ENCODE data around the gene RINL. TPM values are rescaled to one million over a fixed set of nuclear protein-coding genes. Genes with fewer than 3 reads are reported as not detected.
"Not testable (repeated sequence)": the region's sequence is repeated elsewhere in the genome, so short reads cannot be mapped to it uniquely, and the experiment has no call there.

The RINL gene
- total RNA-seq, 1 experiment from 2014 or later = 34.0 TPM

DNA sequence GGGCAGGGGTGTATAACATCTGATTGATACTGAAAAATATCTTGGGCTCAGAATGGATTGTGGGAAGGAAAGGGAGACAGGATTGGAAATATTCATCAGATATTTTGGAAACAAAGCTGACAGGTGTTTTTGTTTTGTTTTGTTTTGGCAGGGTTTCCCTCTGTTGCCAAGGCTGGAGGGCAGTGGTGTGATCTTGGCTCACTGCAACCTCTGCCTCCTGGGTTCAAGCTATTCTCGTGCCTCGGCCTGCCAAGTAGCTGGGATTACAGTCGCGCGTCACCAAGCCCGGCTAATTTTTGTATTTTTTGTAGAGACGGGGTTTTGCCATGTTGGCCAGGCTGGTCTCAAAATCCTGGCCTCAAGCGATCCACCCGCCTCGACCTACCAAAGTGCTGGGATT lies 4.7 kb downstream of the RINL start:
- H3K27me3 ChIP-seq (ENCODE audit: control insufficient read depth, insufficient read depth, low read length); H3K36me3 ChIP-seq (replicated peaks; ENCODE audit: control insufficient read depth, insufficient read depth, low read length); H3K4me3 ChIP-seq (ENCODE audit: insufficient read depth, low read depth, low read length); DNase-seq: not testable (repeated sequence)

DNA sequence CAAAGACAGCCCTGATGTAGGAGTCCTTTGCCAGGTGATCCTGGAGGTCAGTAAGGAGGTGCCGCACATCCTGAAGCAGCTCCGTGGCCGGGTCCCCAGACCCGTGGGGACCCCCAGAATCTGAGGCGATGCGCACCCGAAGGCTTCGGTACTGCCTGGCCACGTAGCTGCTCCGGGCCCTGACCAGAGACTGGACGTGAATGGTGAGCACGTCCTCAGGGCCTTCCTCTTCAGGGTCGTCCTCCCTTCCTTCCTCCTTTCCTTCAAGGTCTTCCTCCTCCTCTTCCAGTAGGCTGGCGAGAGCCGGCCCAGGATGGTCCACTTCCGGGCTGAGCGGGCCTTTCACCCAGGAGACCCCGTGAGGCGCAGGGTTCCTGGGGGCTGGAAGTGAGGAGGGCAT lies 7.5 kb downstream of the RINL start:
- Histone ChIP-seq H3K27me3 (ENCODE audit: control insufficient read depth, insufficient read depth, low read length) (peaks cover 3% of the 10 kb centered on the region; the same call in 1 of the 2 replicates), H3K4me3 (ENCODE audit: insufficient read depth, low read depth, low read length) (peak overlapping the region; percentile 57), H3K36me3 (replicated peaks; ENCODE audit: control insufficient read depth, insufficient read depth, low read length) (no peaks in the 10 kb centered on the region)
- peak; percentile 45 for DNase-seq

DNA sequence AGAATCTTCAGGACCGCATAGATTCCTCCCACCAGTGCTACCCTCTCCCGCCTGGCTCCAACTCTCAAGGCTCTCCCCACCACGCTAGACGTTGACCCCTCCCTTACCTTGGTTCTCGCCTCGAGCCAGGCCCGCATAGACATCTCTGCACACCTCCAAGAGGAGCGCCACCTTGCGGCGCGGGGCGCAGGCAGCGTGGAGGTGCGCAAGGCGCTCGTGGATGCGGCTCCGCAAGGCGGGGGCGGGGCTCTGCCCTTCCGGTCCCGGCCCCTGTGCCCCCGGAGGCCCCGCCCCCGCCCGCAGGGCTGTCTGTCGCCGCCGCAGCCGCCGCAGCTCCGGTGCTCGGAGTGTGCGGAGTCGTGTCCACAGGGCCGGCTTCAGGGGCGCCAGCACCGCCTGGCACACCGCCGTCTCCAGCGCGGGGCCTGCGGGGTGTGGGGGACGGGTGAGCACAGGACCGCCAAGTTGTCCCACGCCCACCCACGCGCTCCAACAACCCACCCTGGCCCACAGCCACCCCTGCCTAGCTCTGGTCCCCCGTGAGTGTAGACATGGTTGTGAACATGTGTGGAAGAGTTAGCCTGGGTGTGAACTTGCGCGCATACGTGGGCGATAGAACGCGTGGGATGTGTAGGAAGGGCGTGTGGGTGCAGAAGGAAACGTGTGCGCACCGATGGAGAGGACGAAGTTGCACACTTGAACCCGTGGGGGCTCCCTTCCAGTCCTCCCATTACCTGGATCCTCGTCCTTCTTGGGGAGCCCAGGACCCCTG lies 8.1 kb downstream of the RINL start:
- Histone ChIP-seq H3K4me3 (ENCODE audit: insufficient read depth, low read depth, low read length) (peak overlapping the region; percentile 57), H3K27me3 (ENCODE audit: control insufficient read depth, insufficient read depth, low read length) (peaks cover 3% of the 10 kb centered on the region; the same call in 1 of the 2 replicates), H3K36me3 (replicated peaks; ENCODE audit: control insufficient read depth, insufficient read depth, low read length) (no peaks in the 10 kb centered on the region)
- peak; percentile 94 for DNase-seq

DNA sequence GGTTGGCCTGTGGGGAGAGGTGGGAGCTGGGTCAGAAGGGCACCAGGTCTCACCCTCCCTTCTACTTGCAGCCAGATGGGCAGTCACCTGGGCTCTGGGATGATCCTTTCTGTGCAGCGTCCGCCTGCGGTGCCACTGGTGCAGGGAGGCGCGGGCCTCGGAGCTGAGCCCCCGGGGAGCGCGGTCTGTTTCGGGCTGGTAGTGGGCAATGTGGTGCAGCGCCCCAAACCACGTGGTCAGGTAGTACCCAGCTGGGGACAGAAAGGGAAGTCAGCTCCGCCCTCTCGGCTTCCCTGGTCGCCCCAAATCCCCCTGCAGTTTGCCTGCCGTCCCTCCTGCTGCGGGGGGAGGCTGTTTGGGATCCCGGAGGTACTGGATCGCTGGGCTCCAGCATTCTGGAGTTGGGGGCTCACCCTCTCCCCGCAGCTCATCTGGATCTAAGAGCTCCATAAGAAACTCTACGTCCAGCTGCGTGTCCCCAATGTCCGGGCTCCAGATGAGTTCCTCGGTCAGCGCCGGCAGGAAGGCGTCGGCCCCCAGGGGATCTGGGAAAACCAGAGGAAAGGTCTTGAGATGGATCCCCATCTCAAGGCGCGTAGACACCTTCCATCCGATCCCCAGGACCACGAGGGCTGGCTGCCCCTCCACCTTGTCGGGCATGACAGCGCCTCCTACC lies 8.8 kb downstream of the RINL start:
- peak overlapping the region; percentile 57 for H3K4me3 ChIP-seq (ENCODE audit: insufficient read depth, low read depth, low read length)
- peaks cover 3% of the 10 kb centered on the region; the same call in 1 of the 2 replicates for H3K27me3 ChIP-seq (ENCODE audit: control insufficient read depth, insufficient read depth, low read length)
- H3K36me3 ChIP-seq (replicated peaks; ENCODE audit: control insufficient read depth, insufficient read depth, low read length) = no peaks in the 10 kb centered on the region
- peak; percentile 74 for DNase-seq

DNA sequence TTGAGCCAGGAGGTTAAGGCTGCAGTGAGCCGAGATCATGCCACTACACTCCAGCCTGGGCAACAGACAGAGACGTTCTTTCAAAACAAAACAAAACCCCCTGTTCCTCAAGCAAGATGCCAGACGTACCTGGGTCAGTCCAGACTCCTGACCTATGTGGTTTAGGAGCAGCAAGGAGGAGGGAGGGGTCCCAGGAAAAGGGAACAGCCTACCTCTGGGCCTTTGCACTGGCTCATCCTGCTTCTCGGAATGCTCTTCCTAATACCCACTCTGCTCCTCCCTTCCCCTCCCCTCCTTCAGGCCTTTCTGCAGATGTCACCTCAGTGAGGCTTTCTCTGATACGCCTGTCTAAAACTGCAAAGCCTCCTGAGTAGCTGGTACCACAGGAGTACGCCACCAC lies 9.5 kb downstream of the RINL start:
- no peak for DNase-seq
- peaks cover 3% of the 10 kb centered on the region; the same call in 1 of the 2 replicates for H3K27me3 ChIP-seq (ENCODE audit: control insufficient read depth, insufficient read depth, low read length)
- no peaks in the 10 kb centered on the region for H3K36me3 ChIP-seq (replicated peaks; ENCODE audit: control insufficient read depth, insufficient read depth, low read length)
- H3K4me3 ChIP-seq (ENCODE audit: insufficient read depth, low read depth, low read length) = no peak overlapping the region

DNA sequence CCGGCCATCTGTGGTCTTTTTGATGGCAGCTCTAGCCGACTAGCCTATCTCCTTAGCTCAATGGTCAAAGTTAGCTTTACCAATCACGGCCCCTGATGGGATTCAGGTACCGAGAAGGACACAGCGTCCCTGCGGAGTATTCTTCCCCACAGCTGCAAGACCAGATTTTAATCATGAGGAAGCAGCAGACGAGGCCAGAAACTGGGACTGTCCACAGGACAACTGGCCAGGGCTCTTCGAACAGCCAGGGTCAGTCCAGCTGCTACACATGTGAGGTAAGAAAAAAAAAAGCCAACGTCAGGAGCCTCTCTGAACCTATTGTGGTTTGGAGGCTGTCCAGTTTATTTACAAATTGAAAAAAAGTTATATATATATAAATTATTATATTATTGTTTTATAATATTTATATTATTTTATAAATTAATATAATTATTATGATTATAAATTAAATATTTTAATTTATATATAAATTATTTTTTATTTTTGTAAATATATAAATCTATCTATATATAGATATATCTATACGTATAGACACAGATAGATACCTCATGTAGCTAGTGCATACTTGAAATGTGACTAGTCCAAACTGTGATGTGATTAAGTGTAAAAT lies 10.8 kb downstream of the RINL start:
- DNase-seq = no peak
- H3K4me3 ChIP-seq (ENCODE audit: insufficient read depth, low read depth, low read length) = no peak overlapping the region
- peaks cover 3% of the 10 kb centered on the region; the same call in 1 of the 2 replicates for H3K27me3 ChIP-seq (ENCODE audit: control insufficient read depth, insufficient read depth, low read length)
- no peaks in the 10 kb centered on the region for H3K36me3 ChIP-seq (replicated peaks; ENCODE audit: control insufficient read depth, insufficient read depth, low read length)

DNA sequence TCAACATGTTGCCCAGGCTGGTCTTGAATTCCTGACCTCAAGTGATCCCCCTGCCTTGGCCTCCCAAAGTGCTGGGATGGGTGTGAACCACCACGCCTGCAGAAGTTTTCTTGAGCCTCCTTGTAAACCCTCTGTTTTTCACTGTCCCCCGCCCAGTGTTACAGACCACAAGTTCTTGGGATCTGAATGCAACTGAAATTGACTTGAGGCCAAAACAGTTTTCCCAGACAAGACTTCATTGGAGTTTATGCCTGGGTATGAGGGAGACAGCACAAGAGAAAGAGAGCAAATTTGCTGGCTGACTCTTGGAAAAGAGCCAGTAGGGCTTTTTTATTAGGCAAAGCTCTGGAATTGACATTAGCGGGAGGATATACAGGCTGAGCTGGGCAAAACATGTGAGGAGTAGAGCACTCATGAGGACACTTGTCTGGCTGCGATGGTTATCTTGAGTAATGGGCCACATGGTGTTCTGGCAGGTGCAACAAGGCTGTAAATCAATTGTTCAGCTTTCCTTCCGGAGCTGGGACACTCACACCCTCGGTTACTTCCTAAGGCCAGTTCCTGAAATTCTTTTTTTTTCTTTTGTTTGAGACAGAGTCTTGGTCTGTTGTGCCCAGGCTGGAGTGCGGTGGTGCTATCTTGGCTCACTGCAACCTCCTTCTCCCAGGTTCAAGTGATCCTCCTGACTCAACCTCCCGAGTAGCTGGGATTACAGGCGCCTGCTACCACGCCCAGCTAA lies 15.6 kb downstream of the RINL start:
- DNase-seq = no peak
- no peak overlapping the region for H3K4me3 ChIP-seq (ENCODE audit: insufficient read depth, low read depth, low read length)
- no peaks in the 10 kb centered on the region for H3K27me3 ChIP-seq (ENCODE audit: control insufficient read depth, insufficient read depth, low read length)
- H3K36me3 ChIP-seq (replicated peaks; ENCODE audit: control insufficient read depth, insufficient read depth, low read length) = no peaks in the 10 kb centered on the region

DNA sequence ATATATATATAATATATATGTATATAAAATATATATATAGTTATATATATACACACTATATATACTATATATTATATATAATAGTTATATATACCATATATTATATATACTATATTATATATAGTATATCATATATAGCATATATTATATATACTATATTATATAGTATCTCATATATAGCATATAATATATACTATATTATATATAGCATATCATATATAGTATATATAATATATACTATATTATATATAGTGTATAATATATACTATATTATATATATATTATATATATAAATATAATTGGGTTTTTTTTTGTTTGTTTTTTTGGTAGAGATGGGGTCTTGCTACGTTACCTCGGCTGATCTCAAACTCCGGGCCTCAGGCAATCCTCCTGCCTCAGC lies 16.7 kb downstream of the RINL start:
- Histone ChIP-seq H3K4me3 (ENCODE audit: insufficient read depth, low read depth, low read length) (no peak overlapping the region), H3K36me3 (replicated peaks; ENCODE audit: control insufficient read depth, insufficient read depth, low read length) (no peaks in the 10 kb centered on the region), H3K27me3 (ENCODE audit: control insufficient read depth, insufficient read depth, low read length) (no peaks in the 10 kb centered on the region)
- DNase-seq = no peak

DNA sequence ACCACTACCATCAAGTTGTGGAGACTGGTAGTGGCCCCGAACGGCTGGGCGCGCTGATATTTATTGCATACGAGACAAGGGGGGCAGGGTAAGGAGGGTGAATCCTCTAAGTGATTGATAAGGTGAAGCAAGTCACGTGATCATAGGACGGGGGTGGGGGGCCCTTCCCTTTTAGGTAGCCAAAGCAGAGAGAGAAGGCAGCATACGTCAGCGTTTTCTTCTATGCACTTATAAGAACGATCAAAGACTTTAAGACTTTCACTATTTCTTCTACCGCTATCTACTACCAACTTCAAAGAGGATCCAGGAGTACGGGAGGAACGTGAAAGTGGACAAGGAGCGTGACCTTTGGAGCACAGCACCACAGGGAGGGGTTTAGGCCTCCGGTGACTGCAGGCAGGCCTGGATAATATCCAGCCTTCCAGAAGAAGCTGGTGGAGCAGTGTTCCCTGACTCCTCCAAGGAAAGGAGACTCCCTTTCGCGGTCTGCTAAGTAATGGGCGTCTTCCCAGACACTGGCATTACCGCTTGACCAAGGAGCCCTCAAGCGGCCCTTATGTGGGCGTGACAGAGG lies 18.4 kb downstream of the RINL start:
- not testable (repeated sequence) for H3K27me3 ChIP-seq (ENCODE audit: control insufficient read depth, insufficient read depth, low read length)

DNA sequence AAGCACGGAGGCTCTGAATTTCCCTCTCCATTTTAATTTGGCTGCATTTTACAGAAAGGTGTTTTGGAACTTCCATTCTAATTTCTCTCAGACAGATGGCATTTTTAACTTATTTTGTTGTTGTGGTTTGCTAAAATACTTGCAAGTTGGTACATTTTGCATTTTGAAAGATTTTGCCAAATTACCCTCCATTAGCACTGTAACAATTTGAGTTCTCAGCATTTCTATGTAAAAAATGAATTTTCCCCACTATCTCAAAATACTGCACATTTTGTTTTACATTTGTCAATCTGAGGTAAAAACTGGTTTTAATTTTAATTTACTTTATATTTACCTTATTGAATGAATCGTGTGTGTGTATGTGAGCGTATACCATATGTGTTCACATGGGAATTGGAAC lies 21.3 kb downstream of the RINL start:
- Histone ChIP-seq H3K4me3 (ENCODE audit: insufficient read depth, low read depth, low read length) (no peak overlapping the region), H3K36me3 (replicated peaks; ENCODE audit: control insufficient read depth, insufficient read depth, low read length) (no peaks in the 10 kb centered on the region), H3K27me3 (ENCODE audit: control insufficient read depth, insufficient read depth, low read length) (no peaks in the 10 kb centered on the region)
- DNase-seq = no peak

More for the DNA sequence above, 18.4 kb downstream of the RINL start:
- H3K36me3 ChIP-seq (replicated peaks; ENCODE audit: control insufficient read depth, insufficient read depth, low read length); DNase-seq; H3K4me3 ChIP-seq (ENCODE audit: insufficient read depth, low read depth, low read length): not testable (repeated sequence)

DNA sequence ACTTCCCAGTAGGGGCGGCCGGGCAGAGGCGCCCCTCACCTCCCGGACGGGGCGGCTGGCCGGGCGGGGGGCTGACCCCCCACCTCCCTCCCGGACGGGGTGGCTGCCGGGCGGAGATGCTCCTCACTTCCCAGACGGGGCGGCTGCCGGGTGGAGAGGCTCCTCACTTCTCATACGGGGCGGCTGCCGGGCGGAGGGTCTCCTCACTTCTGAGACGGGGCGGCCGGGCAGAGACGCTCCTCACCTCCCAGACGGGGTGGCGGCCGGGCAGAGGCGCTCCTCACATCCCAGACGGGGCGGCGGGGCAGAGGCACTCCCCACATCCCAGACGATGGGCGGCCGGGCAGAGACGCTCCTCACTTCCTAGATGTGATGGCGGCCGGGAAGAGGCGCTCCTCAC lies 22.3 kb downstream of the RINL start:
- not testable (repeated sequence) for DNase-seq; H3K4me3 ChIP-seq (ENCODE audit: insufficient read depth, low read depth, low read length); H3K36me3 ChIP-seq (replicated peaks; ENCODE audit: control insufficient read depth, insufficient read depth, low read length); H3K27me3 ChIP-seq (ENCODE audit: control insufficient read depth, insufficient read depth, low read length)

DNA sequence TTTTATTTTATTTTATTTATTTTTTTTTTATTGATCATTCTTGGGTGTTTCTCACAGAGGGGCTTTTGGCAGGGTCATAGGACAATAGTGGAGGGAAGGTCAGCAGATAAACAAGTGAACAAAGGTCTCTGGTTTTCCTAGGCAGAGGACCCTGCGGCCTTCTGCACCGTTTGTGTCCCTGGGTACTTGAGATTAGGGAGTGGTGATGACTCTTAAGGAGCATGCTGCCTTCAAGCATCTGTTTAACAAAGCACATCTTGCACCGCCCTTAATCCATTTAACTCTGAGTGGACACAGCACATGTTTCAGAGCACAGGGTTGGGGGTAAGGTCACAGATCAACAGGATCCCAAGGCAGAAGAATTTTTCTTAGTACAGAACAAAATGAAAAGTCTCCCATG lies 23.1 kb downstream of the RINL start:
- not testable (repeated sequence) for H3K36me3 ChIP-seq (replicated peaks; ENCODE audit: control insufficient read depth, insufficient read depth, low read length); H3K4me3 ChIP-seq (ENCODE audit: insufficient read depth, low read depth, low read length); DNase-seq; H3K27me3 ChIP-seq (ENCODE audit: control insufficient read depth, insufficient read depth, low read length)

DNA sequence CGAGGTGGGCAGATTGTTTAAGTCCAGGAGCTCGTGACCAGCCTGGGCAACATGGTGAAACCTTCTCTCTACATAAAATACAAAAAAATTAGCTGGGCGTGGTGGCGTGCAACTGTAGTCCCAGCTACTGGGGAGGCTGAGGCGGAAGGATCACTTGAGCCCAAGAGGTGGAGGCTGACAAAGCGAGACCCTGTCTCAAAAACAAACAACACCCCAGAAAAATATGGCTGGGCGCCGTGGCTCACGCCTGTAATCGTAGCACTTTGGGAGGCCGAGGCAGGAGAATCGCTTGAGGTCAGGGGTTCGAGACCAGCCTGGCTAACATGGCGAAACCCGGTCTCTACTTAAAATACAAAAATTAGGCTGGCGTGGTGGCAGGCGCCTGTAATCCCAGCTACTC lies 24.9 kb downstream of the RINL start:
- H3K36me3 ChIP-seq (replicated peaks; ENCODE audit: control insufficient read depth, insufficient read depth, low read length) = peaks cover 2% of the 10 kb centered on the region
- no peak for DNase-seq
- no peaks in the 10 kb centered on the region for H3K27me3 ChIP-seq (ENCODE audit: control insufficient read depth, insufficient read depth, low read length)
- no peak overlapping the region; the same call in 1 of the 2 replicates for H3K4me3 ChIP-seq (ENCODE audit: insufficient read depth, low read depth, low read length)
